HCT116 (cell line): ENCODE measurements around the gene PHF20. TPM values are rescaled to one million over a fixed set of nuclear protein-coding genes. Genes with fewer than 3 reads are reported as not detected.

Source experiments
- ATAC-seq: fragments of 200-7000 bp; cut with Tn5 transposase; 2 replicates; pipeline ENCODE4 v1.9.1; 2020; ENCODE audit warnings: mild to moderate bottlenecking, moderate library complexity
- BruUV-seq: library from RNA; stranded (reverse); fragments of 400-500 nt; replicated peaks from 2 replicates; lab custom pipeline; 2021; lab: Mats Ljungman, UMichigan
- CTCF ChIA-PET: fragments of 300-600 bp; sonication (Branson Sonifier 250); formaldehyde crosslinking; loops from one replicate; lab custom pipeline; 2021; ENCODE audit warnings: antibody characterized with exemption; lab: Charles Lee
- POLR2A ChIA-PET: fragments of 300-600, 350-600 bp; sonication (Branson Sonifier 250); formaldehyde crosslinking; loops from one replicate; lab custom pipeline; 2021; ENCODE audit warnings: antibody characterized with exemption; lab: Charles Lee
- RAD21 ChIA-PET, 2 experiments: fragments of 300-600 bp; sonication (Branson Sonifier 250); formaldehyde crosslinking; loops; one replicate each; lab custom pipeline; 2023; ENCODE audit warnings: low total read pairs in 2 of 2; ENCODE audit not compliant: uncharacterized antibody in 2 of 2, unreplicated experiment in 2 of 2, low non-redundant PET in 1 of 2; lab: Charles Lee
- DNase-seq: peaks from one replicate; pipeline ENCODE4 v3.0.0-alpha.2; 2010; ENCODE audit warnings: low read depth, low spot score
- H2AFZ ChIP-seq: fragments of 200-600 bp; shearing (Covaris generic), sonication (generic); 2 replicates; pipeline ENCODE4 v1.6.1; 2017; ENCODE audit warnings: low read depth, mixed run types, mixed read lengths, antibody characterized with exemption, low read length; ENCODE audit not compliant: poor library complexity, severe bottlenecking
- H3K27ac ChIP-seq: 2 replicates; pipeline ENCODE4 v1.5.1; 2012; ENCODE audit warnings: low read depth, low read length
- H3K27me3 ChIP-seq: fragments of 200-600 bp; sonication (generic); 2 replicates; pipeline ENCODE4 v1.6.1; 2016; ENCODE audit warnings: mixed run types, low read length, mixed read lengths; ENCODE audit not compliant: insufficient read depth
- H3K36me3 ChIP-seq, 2 experiments: fragments of 200-500 bp in 1 of 2; fragments of 200-600 bp in 1 of 2; sonication (Bioruptor generic) in 1 of 2; sonication (generic) in 1 of 2; 2 replicates each; pipeline versions ENCODE4 v1.5.1 to v1.6.1; 2014 to 2016; ENCODE audit warnings: low read length in 2 of 2, inconsistent platforms in 1 of 2, mixed read lengths in 1 of 2, mixed run types in 1 of 2; ENCODE audit not compliant: insufficient read depth in 2 of 2, control insufficient read depth in 1 of 2
- H3K4me1 ChIP-seq, 2 experiments: fragments of 200-600 bp in 1 of 2; sonication (generic) in 1 of 2; 2 replicates each; pipeline versions ENCODE4 v1.5.1 to v1.6.1; 2012 to 2017; ENCODE audit warnings: low read length in 2 of 2, inconsistent platforms in 1 of 2, mild to moderate bottlenecking in 1 of 2, mixed read lengths in 1 of 2, mixed run types in 1 of 2, moderate library complexity in 1 of 2; ENCODE audit not compliant: insufficient read depth in 2 of 2, control insufficient read depth in 1 of 2
- H3K4me2 ChIP-seq: fragments of 200-600 bp; sonication (generic); 2 replicates; pipeline ENCODE4 v1.6.1; 2017; ENCODE audit warnings: mixed run types, low read length, mixed read lengths
- H3K4me3 ChIP-seq, 2 experiments: fragments of 200-600 bp in 1 of 2; sonication (generic) in 1 of 2; replicated peaks in 1 of 2; 2 replicates each; pipeline ENCODE4 v1.5.1; 2011 to 2016; ENCODE audit warnings: low read length in 2 of 2, control low read depth in 1 of 2, low read depth in 1 of 2, mild to moderate bottlenecking in 1 of 2, mixed read lengths in 1 of 2, mixed run types in 1 of 2
- H3K79me2 ChIP-seq: fragments of 200-600 bp; sonication (generic); 2 replicates; pipeline ENCODE4 v1.6.1; 2017; ENCODE audit warnings: mild to moderate bottlenecking, mixed run types, low read length, moderate library complexity, mixed read lengths; ENCODE audit not compliant: insufficient read depth
- H3K9ac ChIP-seq: fragments of 200-600 bp; sonication (generic); 2 replicates; pipeline ENCODE4 v1.6.1; 2016; ENCODE audit warnings: low read length, mixed read lengths
- H3K9me2 ChIP-seq: fragments of 200-600 bp; sonication (generic), shearing (Covaris generic); 2 replicates; pipeline ENCODE4 v1.6.1; 2017; ENCODE audit warnings: mixed run types, mild to moderate bottlenecking, moderate library complexity; ENCODE audit not compliant: insufficient read depth
- H3K9me3 ChIP-seq, 2 experiments: fragments of 200-500 bp in 1 of 2; fragments of 200-600 bp in 1 of 2; sonication (Bioruptor generic) in 1 of 2; sonication (generic) in 1 of 2; 2 replicates each; pipeline ENCODE4 v1.6.1; 2014 to 2017; ENCODE audit warnings: low read length in 2 of 2, mixed read lengths in 2 of 2, inconsistent platforms in 1 of 2, low read depth in 1 of 2, mild to moderate bottlenecking in 1 of 2, mixed run types in 1 of 2, moderate library complexity in 1 of 2; ENCODE audit not compliant: control insufficient read depth in 1 of 2, insufficient read depth in 1 of 2
- H4K20me1 ChIP-seq: fragments of 200-600 bp; sonication (generic), shearing (Covaris generic); 2 replicates; pipeline ENCODE4 v1.6.1; 2017; ENCODE audit warnings: mixed run types, mild to moderate bottlenecking, moderate library complexity; ENCODE audit not compliant: insufficient read depth
- CBX3 ChIP-seq: IDR thresholded peaks from 2 replicates; pipeline ENCODE4 v1.6.1; 2012; ENCODE audit warnings: low read depth
- EGR1 ChIP-seq: IDR thresholded peaks from 2 replicates; pipeline ENCODE4 v1.6.1; 2012; ENCODE audit warnings: low read depth
- ELF1 ChIP-seq: IDR thresholded peaks from 2 replicates; pipeline ENCODE4 v1.6.1; 2012; ENCODE audit warnings: low read depth, borderline replicate concordance
- EZH2phosphoT487 ChIP-seq: fragments of 200-600 bp; IDR thresholded peaks from 2 replicates; pipeline ENCODE4 v1.6.1; 2018; ENCODE audit warnings: antibody characterized with exemption, borderline replicate concordance
- POLR2A ChIP-seq: IDR thresholded peaks from 2 replicates; pipeline ENCODE4 v1.7.0; 2011; ENCODE audit warnings: borderline replicate concordance; ENCODE audit not compliant: insufficient read depth, insufficient read length; ENCODE audit errors: extremely low read depth
- POLR2AphosphoS5 ChIP-seq: IDR thresholded peaks from 2 replicates; pipeline ENCODE4 v1.6.1; 2011; ENCODE audit warnings: mild to moderate bottlenecking, low read depth, low read length, moderate library complexity
- SP1 ChIP-seq: IDR thresholded peaks from 2 replicates; pipeline ENCODE4 v1.6.1; 2012; ENCODE audit warnings: low read depth
- ZFX ChIP-seq: fragments of 450-650 bp; IDR thresholded peaks from 2 replicates; pipeline ENCODE4 v1.6.1; 2017
- intact Hi-C: fragments of 100-400 bp; cut with micrococcal nuclease; formaldehyde crosslinking; loops from 2 replicates; pipeline ENCODE4 v1.10.0; 2022
- total RNA-seq: library from RNA; stranded (reverse); gene quantifications from one replicate; pipeline ENCODE4 v1.2.1, GENCODE V29; 2021; ENCODE audit not compliant: unreplicated experiment
- TF ChIP-seq, protein P1 (sequence below): IDR thresholded peaks from 2 replicates; pipeline ENCODE4 v1.6.1; 2012
- TF ChIP-seq, protein P2 (sequence below), 3 experiments: fragments of 200-600 bp in 1 of 3; sonication (generic) in 1 of 3; IDR thresholded peaks in 2 of 3; conservative IDR thresholded peaks in 1 of 3; 2 replicates each; pipeline ENCODE4 v1.5.1; 2012 to 2017; ENCODE audit warnings: low read depth in 2 of 3, low read length in 2 of 3, antibody characterized with exemption in 1 of 3, borderline replicate concordance in 1 of 3, control low read depth in 1 of 3, mild to moderate bottlenecking in 1 of 3, mixed read lengths in 1 of 3, mixed run types in 1 of 3, moderate library complexity in 1 of 3; ENCODE audit not compliant: insufficient read depth in 1 of 3

PHF20 gene
- total RNA-seq, 1 experiment from 2014 or later = 40.8 TPM

DNA sequence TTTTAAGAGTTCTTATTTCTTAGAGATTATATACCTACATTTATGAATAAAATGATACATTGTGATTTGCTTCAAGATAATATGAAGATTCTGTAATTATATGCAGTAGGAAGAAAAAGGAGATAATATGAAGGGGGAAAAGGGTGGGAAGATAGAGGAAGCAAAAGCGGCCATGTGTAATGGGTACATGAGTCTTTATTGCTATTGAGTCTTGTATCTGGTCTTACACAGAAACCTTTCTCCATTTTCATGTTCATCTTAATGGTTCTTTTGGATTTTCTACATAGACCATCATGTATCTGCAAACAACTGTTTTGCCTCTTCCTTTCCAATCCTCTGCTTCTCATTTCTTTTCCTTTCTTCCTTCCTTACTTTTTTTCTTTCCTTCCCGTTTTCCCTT is 36.1 kb downstream of the PHF20 start:
- ChIA-PET RAD21 (no interaction called here), CTCF (no interaction called here), POLR2A (no interaction called here)
- Histone ChIP-seq H3K9me3 (no peaks in the 10 kb centered on the region), H3K36me3 (peaks cover 4 to 5% of the 10 kb centered on the region in 2 experiments; a peak in 2 of 4 replicates), H3K79me2 (peaks cover 5% of the 10 kb centered on the region; the same call in 1 of the 2 replicates), H3K4me3 (no peak overlapping the region), H3K4me2 (no peak overlapping the region), H4K20me1 (no peaks in the 10 kb centered on the region), H3K27ac (no peak overlapping the region), H3K4me1 (peaks cover 6 to 9% of the 10 kb centered on the region in 2 experiments), H3K9me2 (no peaks in the 10 kb centered on the region), H3K27me3 (no peaks in the 10 kb centered on the region), H2AFZ (no peak overlapping the region), H3K9ac (no peak overlapping the region)
- no TSS peak for BruUV-seq
- no peak for DNase-seq
- TF ChIP-seq ELF1 (no peak), POLR2A (no peak), ZFX (no peak), POLR2AphosphoS5 (no peak), EZH2phosphoT487 (no peak), CBX3 (no peak), SP1 (no peak)
- TF ChIP-seq, protein P1, sequence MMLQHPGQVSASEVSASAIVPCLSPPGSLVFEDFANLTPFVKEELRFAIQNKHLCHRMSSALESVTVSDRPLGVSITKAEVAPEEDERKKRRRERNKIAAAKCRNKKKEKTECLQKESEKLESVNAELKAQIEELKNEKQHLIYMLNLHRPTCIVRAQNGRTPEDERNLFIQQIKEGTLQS = no peak
- TF ChIP-seq, protein P2, sequence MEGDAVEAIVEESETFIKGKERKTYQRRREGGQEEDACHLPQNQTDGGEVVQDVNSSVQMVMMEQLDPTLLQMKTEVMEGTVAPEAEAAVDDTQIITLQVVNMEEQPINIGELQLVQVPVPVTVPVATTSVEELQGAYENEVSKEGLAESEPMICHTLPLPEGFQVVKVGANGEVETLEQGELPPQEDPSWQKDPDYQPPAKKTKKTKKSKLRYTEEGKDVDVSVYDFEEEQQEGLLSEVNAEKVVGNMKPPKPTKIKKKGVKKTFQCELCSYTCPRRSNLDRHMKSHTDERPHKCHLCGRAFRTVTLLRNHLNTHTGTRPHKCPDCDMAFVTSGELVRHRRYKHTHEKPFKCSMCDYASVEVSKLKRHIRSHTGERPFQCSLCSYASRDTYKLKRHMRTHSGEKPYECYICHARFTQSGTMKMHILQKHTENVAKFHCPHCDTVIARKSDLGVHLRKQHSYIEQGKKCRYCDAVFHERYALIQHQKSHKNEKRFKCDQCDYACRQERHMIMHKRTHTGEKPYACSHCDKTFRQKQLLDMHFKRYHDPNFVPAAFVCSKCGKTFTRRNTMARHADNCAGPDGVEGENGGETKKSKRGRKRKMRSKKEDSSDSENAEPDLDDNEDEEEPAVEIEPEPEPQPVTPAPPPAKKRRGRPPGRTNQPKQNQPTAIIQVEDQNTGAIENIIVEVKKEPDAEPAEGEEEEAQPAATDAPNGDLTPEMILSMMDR (IDR thresholded peaks at IDR 0.05 in 2 of 3, conservative IDR thresholded peaks at IDR 0.05 in 1 of 3; ENCODE audit: borderline replicate concordance in 1 of 3, insufficient read depth in 1 of 3, low read depth in 2 of 3, low read length in 2 of 3) = no peak
- intact Hi-C loops = no loop called here
- no peak for ATAC-seq

DNA sequence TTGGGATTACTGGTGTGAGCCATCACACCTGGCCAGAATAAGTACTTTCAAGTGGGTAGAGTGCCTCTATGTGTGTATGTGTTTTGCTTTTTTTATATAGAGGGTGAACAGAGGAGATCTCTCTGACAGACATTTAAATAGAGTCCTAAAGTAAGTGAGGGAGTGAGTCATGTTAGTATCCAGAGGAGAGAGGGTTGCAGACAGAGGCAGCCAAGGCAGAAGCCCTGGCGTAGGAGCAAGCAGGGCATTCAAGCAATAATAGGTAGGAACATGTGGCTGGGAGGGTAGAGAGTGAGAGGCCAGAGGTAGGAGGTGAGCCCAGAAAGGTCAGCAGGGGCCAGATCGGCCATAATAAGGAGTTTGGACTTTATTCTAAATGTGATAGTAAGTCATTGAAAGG is 48.9 kb downstream of the PHF20 start:
- Histone ChIP-seq H3K27me3 (no peaks in the 10 kb centered on the region), H2AFZ (no peak overlapping the region), H3K27ac (no peak overlapping the region), H3K36me3 (no peaks in the 10 kb centered on the region), H3K79me2 (0 out of 2 replicates have a peak, but pooled peaks cover 3% of the 10 kb centered on the region), H4K20me1 (no peaks in the 10 kb centered on the region), H3K4me3 (no peak overlapping the region), H3K4me1 (peaks cover 17 to 45% of the 10 kb centered on the region in 2 experiments), H3K4me2 (no peak overlapping the region), H3K9me2 (no peaks in the 10 kb centered on the region), H3K9me3 (no peaks in the 10 kb centered on the region), H3K9ac (no peak overlapping the region)
- CTCF ChIA-PET = no interaction called here
- DNase-seq (no peak), ATAC-seq (no peak)
- intact Hi-C loops = no loop called here
- RAD21 ChIA-PET = no interaction called here
- TF ChIP-seq, protein P1 = no peak
- TF ChIP-seq EGR1 (no peak), ELF1 (no peak), ZFX (no peak)
- POLR2A ChIA-PET = no interaction called here
- BruUV-seq = no TSS peak
